ENCODE measurements around the gene SCYL1. TPM values are rescaled to one million over a fixed set of nuclear protein-coding genes. Genes with fewer than 3 reads are reported as not detected.

The SCYL1 gene
- total RNA-seq, 1 experiment from 2014 or later: 104 TPM

DNA sequence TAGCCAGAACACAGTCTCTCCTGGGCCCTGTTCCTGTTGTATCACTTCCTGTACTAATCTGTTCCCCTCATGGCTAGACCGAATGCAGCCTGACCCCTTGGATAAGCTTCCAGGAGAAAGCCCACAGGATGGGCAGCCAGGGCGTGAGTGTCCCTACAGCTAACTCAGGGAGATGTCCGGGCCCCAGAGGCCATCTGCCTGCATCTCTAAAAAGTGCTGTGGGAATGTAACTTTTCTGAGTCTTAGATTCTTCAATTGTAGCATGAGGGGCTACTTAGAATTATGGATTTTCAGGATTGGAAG lies 33.8 kb upstream of the SCYL1 start:
- ChIA-PET CTCF (interaction anchor here (2.0 to 2.4 kb wide), 2 partner anchors 11 to 13 kb away, joined by 6 to 12 read pairs; no protein-coding TSS in a partner anchor), RAD21 (ENCODE audit: low non-redundant PET in 1 of 2, low total read pairs in 2 of 2, uncharacterized antibody in 2 of 2, unreplicated experiment in 2 of 2) (interaction anchor here (0.8 to 0.9 kb wide), 2 partner anchors 14 to 22 kb away, joined by 3 to 4 read pairs; no protein-coding TSS in a partner anchor), POLR2A (interaction anchor here (12.6 to 26.7 kb wide), 3 partner anchors 11 to 69 kb away, joined by 575 to 1499 read pairs (median 910); partner anchors contain the start of genes MALAT1 and NEAT1)
- Histone ChIP-seq H3K4me3 (replicated peaks in 1 of 2; ENCODE audit: low read depth in 1 of 2, low read length in 2 of 2) (peak overlapping the region in 1 of 2 experiments; percentile 43; a peak in 1 of 4 replicates), H3K9me3 (ENCODE audit: control insufficient read depth in 1 of 2, insufficient read depth in 1 of 2, low read depth in 1 of 2, low read length in 2 of 2) (no peaks in the 10 kb centered on the region), H3K79me2 (ENCODE audit: insufficient read depth, low read length) (peaks cover 11% of the 10 kb centered on the region; the same call in 1 of the 2 replicates), H4K20me1 (ENCODE audit: insufficient read depth) (no peaks in the 10 kb centered on the region), H3K27me3 (ENCODE audit: insufficient read depth, low read length) (no peaks in the 10 kb centered on the region), H3K4me2 (ENCODE audit: low read length) (peak overlapping the region; percentile 77), H3K27ac (ENCODE audit: low read depth, low read length) (peak overlapping the region; percentile 98), H3K9ac (ENCODE audit: low read length) (peak overlapping the region; percentile 67), H3K36me3 (ENCODE audit: control insufficient read depth in 1 of 2, insufficient read depth in 2 of 2, low read length in 2 of 2) (no peaks in the 10 kb centered on the region), H3K9me2 (ENCODE audit: insufficient read depth) (no peaks in the 10 kb centered on the region), H3K4me1 (ENCODE audit: control insufficient read depth in 1 of 2, insufficient read depth in 2 of 2, low read length in 2 of 2) (peaks cover 93 to 98% of the 10 kb centered on the region in 2 experiments), H2AFZ (ENCODE audit: low read depth, low read length, poor library complexity, severe bottlenecking) (no peak overlapping the region)
- ATAC-seq: no peak
- no peak for TF ChIP-seq ZFX (IDR thresholded peaks at IDR 0.05)
- no peak for TF ChIP-seq SP1 (IDR thresholded peaks at IDR 0.05; ENCODE audit: low read depth)
- TF ChIP-seq SIN3A (IDR thresholded peaks at IDR 0.05; ENCODE audit: low read depth): no peak
- TF ChIP-seq POLR2AphosphoS5 (IDR thresholded peaks at IDR 0.05; ENCODE audit: low read depth, low read length): no peak
- no peak for TF ChIP-seq CTCF (IDR thresholded peaks at IDR 0.05 in 2 of 3, conservative IDR thresholded peaks at IDR 0.05 in 1 of 3; ENCODE audit: borderline replicate concordance in 1 of 3, insufficient read depth in 1 of 3, low read depth in 2 of 3, low read length in 2 of 3)
- no peak for TF ChIP-seq JUND (IDR thresholded peaks at IDR 0.05)
- no peak for TF ChIP-seq CEBPB (IDR thresholded peaks at IDR 0.05; ENCODE audit: low read depth)
- intact Hi-C loops (cut with micrococcal nuclease): no loop called here
- no peak for DNase-seq (ENCODE audit: low read depth, low spot score)
- BruUV-seq (replicated peaks): no TSS peak
